ENCODE data around the gene IRF6. TPM values are rescaled to one million over a fixed set of nuclear protein-coding genes. Genes with fewer than 3 reads are reported as not detected.

The IRF6 gene
- 231 and 613 TPM in 2 replicates for total RNA-seq

DNA sequence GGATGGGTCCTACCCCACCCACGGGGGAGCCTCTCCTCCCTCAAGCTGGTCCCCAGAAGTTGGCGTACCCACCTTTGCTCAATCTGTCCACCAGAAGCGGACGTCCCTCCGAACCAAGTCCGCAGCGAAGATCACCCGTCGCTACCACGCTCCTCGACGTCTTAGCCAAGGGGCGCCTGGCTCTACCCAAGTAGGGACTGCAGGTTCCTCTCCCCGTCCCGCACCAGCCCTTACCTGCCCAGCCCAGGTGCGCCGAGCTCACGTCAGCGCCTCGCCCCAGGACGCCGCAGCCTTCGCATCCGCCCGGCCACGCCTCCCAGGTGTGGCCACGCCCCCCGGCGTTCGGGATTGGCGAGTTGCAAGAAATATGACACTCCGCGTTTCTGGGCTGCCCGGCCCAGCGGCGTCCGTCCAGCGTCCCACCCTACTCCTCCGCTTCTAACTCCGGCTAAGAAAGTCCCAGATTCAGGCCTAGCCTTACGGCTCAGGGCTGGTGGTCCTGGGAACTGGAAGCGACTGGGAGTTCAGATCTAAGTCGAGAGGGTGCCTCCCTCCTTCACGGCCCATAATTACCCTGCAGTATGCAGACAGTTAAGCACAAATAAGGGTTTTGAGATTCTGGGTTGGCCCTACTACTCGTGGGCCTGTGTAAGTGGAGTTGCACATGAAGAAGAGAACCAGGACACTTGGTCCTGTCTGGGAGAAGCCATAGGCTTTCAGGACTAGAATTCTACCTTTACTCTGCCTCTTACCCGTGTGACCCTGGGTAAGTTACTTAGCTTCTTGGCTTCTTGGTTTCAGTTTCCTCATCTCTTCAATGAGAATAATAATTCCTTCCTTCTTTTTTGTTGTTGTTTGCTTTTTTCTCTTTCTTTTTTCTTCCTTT, at the start of gene IRF6:
Gene IRF6, minus strand, starts transcription at position 268 of the 886 bp plus-strand sequence. CDS start 4,729 bp downstream, outside the sequence.

DNA sequence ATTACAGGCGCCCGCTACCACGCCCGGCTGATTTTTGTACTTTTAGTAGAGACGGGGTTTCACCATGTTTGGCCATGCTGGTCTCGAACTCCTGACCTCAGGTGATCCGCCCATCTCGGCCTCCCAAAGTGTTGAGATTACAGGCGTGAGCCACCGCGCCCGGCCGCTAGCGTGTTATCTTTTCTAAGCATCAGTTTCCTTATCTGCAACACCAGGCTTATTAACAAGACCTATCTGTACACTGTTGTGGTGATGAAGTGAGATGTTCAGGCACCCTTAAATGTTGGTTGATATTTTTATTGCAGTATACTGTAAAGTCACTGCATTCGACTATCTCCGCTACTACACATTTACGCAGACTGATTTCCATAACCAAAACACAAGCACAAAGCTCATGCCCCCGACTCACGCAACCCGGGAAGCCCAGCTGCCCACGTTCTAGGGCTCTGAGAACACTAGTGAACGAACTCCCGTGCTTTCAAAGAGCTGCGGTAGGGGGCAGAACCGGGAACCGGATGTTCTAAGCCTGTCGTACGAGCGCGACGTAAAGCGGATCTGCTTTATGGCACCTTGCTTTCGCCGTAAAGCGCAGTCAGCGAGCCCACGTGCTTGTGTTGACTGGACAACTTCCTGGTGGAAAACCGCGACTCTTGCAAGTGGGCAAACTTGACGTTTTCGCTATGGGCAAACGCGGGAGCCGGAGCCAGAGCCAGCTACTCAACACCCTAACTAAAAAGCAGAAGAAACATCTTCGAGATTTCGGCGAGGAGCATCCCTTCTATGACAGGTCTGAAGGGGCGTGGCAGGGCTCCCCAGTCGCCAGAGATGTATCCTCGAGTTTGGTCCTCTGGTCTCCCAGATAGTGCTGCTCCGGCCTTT, 21.7 kb upstream of the IRF6 start, which contains the start of gene UTP25:
Gene UTP25, plus strand, starts transcription at position 589 of the 879 bp plus-strand sequence. Its CDS starts 92 bp downstream, at position 681.

DNA sequence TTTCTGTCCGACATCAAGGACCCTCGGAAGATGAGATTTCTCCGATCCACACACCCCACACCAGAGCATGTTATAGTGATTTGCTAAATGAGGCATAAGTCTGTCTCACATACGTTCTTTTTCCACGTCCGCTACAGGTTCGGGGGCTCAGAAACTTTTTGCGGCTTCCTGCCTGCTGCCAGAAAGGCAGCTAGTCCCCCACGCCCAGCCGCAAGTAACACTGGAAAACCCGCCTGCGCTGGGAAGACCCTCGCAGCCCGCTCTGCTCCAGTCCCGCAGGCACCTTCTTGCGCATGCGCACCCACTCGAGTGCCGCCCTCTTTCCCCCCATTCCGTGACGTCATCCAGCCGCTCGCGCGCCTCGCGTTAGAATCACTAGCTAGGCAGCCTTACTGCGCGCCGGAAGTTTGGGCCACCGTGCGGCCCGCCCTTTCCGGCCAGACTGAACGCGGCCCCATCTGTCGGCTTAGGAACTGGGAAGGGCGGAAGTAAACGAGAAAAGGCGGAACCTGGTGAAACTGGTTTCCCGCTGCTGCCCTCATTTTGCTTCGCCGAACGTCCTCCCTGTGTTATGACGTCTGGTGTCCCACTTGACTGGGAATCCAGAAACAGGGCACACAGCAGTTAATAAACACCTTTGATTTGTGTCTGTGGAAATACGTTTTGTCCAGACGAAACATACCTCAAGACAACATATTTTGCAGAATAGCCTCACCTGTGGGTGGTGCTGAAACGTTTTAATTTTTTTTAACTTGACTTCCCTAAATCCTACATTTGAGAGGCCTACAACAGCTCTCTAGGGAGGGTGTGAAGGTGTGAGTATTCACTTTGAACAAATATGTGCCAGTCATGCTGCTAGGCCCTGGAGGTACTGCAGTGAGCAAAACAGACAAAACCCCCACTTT, 21.4 kb downstream of the IRF6 start, which contains the start of gene C1orf74:
Gene C1orf74, minus strand, starts transcription at position 295 of the 905 bp plus-strand sequence. CDS start 925 bp downstream, outside the sequence.

DNA sequence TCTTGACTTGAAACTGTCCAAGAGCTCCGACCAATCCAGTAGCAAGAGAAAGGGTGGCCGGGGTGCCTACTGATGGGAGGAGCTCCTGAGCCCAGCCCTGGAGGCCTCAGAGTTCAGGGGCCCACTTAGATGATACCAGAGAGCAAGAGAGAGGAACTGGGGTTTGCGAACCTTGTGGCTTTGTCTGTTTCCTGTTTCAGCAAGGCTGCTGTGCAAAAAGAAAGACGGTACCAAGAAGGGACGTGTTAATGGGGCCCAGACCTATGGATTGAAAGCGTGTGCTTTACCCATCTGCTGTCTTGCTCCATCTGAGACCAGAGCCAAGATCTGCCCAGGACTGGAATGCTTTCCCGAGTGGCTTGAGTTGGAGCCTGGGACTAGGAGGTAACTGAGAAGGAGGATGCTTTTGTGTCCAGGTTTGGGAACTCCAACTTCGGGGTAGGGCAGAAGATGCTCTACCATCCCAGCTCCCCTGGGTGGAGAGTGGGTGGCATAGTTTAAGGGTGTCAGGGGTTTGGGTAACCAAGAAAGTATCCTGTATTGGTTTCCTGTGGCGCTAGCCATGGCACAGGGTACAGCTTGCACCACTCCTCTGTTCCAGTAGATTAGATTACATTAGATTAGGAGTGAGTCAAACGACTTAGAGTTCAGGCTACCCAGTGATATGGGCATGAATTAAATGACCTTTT, 49.9 kb downstream of the IRF6 start, which contains the start of gene TRAF3IP3:
Gene TRAF3IP3, plus strand, starts transcription at position 128 of the 689 bp plus-strand sequence. CDS start 3,987 bp downstream, outside the sequence.

Other genes starting within 250 kb of the IRF6 start
- 0.24 TPM in 1 of 2 replicates, not detected in the other for gene CAMK1G, start 222.4 kb downstream of the IRF6 start, total RNA-seq
- gene LAMB3, start 153.7 kb downstream of the IRF6 start, total RNA-seq, result 1,263 and 1,900 TPM in 2 replicates
- 163 and 658 TPM in 2 replicates for gene G0S2, start 130.7 kb downstream of the IRF6 start, total RNA-seq
- gene HSD11B1, start 101.3 kb downstream of the IRF6 start, total RNA-seq, result 9.2 and 49.6 TPM in 2 replicates
- gene TRAF3IP3, start 50.1 kb downstream of the IRF6 start, total RNA-seq, result not detected in 2 replicates
- 8.1 and 15.9 TPM in 2 replicates for gene C1orf74, start 21.6 kb downstream of the IRF6 start, total RNA-seq
- gene UTP25, start 21.8 kb upstream of the IRF6 start, total RNA-seq, result 7.5 and 10.6 TPM in 2 replicates
- 1.7 TPM in 1 of 2 replicates, not detected in the other for gene SYT14, start 132.1 kb upstream of the IRF6 start, total RNA-seq